Endometrium (tissue), 2 donors: ENCODE data around the gene ITGB2.
A peak's percentile ranks its signal among the peaks of the same experiment; 100 is the strongest.
"Not testable (repeated sequence)": the region's sequence is repeated elsewhere in the genome, so short reads cannot be mapped to it uniquely, and the experiment has no call there.

Experiments used
- FAIRE-seq: peaks from 2 replicates; lab custom pipeline; 2012; peaks lifted over from hg19 to GRCh38; lab: Jason Lieb, UNC
- donor health status: control.
- donor health status: control.

ITGB2 gene

DNA sequence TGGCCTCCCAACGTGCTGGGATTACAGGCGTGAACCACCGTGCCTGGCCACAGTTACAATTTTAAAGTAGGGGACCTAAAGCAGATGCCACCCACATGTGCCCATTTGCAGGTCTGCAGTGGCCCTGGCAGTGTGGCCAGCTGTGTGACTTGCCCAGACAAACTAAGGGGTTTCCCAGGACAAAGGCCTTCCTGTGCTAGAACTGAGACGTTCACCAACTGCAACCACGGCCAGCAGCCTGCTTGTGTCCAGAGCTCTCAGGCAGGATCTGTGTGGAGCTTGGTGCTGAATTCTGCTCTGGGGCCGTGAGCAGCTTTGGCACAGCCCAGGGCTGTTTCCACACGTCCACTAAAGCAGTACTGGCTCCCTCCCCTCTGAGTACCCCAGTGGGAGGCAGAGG lies 36.6 kb downstream of the ITGB2 start:
- no peak for FAIRE-seq

GRCh38 chr21:44883250-44883649 lies 37.4 kb downstream of the ITGB2 start:
- FAIRE-seq: no peak

GRCh38 chr21:44881198-44881872 lies 39.4 kb downstream of the ITGB2 start:
- FAIRE-seq: no peak

DNA sequence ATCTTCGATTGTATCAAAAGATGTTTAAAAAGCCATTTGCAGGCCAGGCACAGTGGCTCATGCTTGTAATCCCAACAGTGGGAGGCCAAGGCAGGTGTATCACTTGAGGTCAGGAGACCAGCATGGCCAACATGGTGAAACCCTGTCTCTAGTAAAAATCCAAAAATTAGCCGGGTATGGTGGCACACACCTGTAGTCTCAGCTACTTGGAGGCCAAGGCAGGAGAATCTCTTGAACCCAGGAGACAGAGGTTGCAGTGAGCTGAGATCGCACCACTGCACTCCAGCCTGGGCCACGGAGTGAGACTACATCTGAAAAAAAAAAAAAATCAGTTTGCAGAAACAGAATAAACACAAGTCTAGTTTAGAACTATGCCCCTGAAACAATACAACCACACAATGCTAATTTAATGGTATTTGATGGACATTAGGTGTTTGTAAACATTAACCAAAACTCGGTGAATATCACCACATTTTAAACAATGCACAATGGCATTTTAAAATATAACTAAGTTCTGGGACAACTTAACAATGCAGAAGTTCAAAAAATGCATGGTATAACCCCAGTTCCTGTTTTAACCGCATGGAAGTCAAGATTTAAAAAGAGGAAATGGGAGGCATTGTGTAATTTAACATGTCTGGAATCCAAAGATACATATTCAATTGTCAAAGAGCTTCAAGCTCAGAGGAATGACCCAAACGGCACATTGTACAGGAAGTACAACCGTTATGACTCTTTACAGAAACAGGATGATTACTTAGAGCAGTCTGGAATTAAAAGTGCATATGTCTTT lies 40.1 kb downstream of the ITGB2 start:
- no peak for FAIRE-seq

DNA sequence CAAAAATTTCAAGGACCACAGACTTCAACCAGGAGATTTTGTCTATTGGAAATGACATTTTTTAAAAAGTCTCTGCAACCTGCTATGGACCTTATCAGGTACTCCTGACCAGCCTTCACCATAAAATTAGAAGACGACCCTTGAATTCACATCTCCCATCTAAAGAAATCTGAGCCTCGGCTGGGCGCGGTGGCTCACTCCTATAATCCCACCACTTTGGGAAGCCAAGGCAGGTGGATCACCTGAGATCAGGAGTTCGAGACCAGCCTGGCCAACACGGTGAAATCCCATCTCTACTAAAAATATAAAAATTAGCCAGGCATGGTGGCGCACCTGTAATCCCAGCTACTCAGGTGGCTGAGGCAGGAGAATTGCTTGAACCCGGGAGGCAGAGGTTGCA lies 41.5 kb downstream of the ITGB2 start:
- FAIRE-seq: not testable (repeated sequence)

DNA sequence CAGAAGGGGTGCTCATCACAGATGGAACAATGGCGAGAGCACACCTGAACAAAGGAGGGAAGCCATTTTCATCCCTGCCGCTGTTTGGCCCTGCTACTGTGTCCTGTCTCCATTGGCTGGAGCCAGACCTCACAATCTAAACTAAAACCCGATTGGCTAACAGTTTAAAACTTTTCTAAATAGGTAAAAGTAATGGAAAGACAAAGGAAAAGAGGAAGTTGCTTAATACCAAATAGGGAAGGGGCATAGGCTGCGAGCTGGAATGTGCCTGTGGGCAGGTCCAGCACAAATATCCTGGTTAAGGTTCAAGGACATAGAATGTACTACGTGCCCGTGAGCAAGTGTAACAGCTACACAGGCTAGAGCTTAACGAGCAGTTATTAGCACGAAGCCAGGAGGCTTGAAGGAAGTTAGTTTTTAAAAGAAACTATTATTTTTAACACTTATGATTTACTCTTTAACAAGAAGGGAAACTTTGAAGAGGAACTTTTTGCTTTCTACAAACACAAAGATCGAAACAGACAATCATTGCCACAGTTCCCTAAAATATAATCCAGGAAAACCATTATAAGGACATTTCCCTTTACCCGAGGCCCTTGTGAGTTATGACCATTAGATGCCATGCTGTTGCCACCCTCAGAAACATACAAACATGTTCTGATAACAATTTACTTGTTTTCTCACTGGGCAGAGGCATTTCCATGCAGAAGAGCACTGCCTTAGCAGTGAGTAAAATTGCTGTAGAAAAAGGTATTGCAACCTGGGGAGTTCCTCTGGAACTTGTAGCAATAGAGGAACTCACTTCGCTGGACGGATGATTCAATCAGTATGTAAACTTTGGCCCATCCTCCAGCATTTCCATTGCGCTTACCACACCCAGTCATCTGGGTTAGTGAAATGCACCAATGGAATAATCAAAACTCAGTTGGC lies 42.4 kb downstream of the ITGB2 start:
- no peak for FAIRE-seq

GRCh38 chr21:44876849-44877575 lies 43.7 kb downstream of the ITGB2 start:
- no peak for FAIRE-seq

DNA sequence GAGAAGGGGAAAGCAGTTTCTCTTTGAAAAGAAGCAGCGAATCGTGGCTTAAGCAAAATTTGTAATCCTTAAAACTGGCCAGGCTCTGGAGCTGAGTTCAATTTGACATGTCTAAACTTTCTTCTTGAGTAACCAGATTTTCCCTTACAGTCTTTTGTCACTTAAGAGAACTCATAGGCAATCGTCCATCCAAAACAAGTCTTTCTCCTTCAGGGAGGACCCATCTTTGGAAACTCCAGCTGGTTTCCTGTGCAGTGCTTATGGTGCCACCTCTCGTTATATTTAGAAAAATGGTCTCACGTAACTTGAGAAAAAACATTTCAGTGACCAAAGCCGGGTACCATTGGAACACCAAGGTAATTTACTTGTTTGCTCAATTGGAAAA lies 45.4 kb downstream of the ITGB2 start:
- no peak for FAIRE-seq

DNA sequence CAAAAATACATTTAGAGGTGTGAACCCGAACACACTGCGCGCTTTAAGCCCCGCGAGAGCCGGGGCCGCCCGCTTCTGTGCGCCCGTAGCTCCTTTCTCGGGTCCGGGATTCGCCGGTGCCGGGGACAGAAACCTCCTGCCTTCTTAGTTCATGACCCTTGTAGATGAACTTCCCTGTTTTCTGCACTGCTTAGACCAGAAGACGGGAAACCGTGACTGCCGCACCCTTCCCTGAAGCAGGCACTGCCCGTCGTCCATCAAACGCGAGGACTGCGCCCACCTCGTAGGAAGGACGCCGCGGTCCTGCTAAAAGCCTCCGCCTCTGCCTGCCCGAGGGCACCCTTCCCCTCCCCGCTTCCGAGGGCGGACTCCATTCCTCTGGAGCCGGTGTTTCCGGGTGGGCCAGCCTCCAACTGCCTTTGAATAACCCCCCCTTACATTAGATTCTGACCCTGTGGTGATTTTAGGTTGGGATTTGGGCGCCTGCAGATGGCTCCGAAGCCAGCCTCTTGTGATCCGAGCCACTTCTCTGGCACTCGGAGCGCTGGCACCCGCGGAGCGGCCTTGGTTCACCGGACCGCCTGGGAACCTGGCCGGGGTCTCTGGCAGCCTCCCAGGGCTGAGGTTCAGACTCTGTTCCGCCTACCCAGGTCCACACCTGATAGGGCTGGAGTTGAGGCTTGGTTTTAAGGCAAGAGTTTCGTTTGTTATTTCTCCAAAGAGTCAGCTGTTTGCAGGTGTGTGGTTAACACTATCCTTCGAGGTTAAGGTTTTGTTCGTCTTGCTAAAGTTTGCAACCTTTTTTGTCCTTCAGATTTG lies 46.0 kb downstream of the ITGB2 start:
- no peak for FAIRE-seq

DNA sequence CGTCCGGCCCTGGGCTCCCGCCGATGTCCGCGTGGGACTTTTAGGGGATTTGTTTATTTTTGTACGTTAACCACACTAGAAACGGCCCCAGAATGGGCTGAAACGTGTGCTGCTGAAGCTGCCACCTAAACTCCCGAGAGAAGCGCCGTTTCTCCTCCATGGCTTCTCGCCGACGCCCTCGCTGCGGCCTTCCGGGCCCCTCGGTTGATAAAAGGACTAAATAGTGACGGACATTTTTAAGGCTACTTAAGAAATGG lies 46.5 kb downstream of the ITGB2 start:
- FAIRE-seq: no peak

GRCh38 chr21:44873356-44874239 lies 47.1 kb downstream of the ITGB2 start, which contains the start of gene PTTG1IP:
TSS of gene PTTG1IP (minus strand) at chr21:44873690. CDS start at chr21:44873616, 74 bp downstream.
- no peak for FAIRE-seq

DNA sequence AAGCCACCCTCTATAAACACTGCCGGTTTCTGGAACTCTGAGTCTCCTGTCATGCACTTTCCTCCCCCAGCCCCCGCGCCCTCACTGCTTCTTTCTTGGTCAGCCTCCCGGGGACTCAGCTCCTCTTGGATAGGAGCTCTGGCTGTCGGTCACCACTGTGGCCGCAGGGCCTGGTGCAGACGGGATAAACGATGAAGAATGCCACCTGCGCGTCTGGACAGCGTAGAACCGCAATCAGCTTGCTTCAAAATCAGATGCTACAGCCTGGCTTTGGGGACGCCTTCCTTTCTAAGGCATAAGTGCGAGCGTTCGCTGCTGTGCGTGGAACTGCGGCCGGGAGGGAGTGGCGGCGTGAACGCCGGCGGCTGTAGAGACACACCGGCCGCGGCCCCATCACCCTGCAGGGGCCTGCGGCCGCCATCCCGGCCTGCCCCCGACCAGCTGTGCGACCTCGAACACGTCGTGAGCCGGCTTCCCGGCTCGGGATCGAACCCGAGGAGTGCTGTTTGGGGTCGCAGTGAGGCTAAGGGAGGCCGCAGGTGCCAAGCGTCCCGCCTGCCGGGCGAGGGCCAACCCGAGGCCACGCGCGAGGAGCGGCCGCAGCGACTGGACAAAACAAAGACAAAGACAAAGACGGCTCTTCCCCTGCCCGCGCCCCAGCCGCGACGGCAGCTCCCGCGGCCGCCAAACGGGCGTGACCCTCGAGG lies 47.9 kb downstream of the ITGB2 start:
- FAIRE-seq: no peak

DNA sequence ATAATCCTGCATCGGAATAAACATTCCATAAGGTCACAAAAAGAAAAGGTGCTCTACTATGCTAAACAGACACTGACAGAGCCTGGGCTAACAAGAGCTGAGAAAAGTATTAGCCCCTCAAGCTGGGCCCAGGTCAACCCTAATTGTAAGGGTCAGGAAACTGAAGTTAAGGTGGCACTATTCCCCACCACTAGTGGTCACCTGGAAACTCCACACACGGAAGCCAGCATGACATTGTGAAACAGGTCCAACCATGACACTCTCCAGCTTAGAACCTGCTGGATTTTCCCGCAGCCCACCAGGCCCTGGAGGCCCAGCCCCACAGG lies 48.4 kb downstream of the ITGB2 start:
- no peak for FAIRE-seq

GRCh38 chr21:44871576-44872269 lies 49.0 kb downstream of the ITGB2 start:
- FAIRE-seq: no peak

DNA sequence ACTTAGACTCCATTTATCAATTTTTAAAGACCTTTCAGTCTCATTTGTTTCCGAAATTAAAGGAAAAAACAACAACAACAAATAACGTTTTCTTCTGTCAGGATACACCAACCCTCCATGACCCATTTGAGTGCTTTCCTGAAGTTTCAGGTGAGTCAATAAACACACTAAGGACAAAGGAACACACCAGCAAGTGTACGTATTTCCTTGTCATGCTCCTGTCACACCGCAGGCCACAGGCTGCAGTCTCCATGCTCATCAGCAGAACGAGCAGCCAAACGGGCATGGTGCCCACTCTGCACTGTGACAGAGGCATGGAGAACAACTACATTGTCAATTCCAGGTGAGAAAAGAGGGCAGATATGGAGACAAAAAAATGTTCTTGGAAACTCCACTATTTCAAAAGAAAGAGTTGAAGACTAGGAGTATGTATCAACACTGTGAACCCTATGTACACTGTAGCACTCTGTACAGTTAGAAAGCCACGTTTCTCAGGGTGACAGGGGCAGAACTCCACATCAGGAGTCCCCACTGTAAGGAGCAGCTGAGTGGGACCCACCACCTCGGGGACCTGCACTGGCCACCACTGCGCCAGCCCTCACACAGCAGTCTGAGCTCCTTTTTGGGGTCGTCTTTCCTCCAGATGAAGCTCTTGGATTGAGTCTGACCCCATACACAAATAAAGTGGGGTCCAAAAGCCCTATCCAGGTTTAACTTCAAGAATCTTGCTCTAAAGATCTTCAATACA lies 49.8 kb downstream of the ITGB2 start:
- FAIRE-seq: no peak

DNA sequence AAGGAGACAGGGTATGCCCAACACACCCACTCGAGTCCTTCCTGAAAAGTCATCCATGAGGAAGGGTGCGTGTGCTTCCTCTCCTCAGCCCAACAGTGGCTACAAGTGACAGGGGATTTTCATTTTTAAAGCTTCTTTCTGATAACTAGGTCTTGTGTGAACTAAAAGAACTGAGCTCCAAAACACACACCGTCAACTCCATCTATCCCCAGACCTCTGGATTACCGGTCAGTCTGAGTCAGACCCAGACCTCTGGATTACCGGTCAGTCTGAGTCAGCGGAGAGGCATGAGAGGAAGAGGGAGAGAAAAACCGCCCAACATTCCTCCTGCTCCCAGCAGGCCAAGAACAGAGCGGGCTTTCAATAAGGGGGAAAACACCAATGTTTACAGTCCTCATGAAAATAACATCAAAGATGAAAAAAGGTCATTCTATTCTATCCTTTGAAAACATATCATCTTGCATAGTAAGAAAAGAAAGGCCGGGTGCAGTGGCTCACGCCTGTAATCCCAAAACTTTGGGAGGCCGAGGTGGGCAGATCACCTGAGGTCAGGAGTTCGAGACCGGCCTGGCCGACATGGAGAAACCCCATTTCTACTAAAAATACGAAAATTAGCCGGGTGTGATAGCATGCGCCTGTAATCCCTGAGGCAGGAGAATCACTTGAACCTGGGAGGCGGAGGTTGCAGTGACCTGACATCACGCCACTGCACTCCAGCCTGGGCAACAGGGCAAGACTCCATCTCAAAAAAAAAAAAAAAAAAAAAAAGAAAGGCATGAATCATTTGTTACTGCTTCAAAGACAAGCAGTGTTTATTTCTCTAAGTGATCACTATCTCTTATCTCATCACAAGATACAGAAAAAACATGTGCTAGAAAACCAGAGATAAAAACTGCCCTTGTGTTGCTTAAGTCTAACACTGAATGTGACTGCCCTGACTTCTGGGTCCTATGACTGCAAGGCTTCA lies 50.6 kb downstream of the ITGB2 start:
- peak; percentile 8 for FAIRE-seq

DNA sequence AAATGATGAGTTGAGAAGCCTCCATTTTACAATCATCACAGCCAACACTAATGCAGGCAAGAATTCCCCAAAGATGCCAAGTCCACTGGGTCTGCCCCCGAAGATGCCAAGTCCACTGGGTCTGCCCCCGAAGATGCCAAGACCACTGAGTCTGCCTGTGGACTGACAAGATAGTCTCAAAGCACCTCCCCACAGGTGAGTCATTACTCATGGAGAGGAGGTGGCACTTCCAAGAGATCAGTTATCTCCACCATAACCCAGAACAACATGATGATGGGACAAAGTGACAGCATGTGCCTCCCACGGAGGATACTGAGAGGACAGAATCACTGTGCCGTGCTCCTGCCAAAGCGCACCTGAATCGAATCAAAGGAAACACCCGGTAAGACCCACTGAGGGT lies 52.0 kb downstream of the ITGB2 start:
- FAIRE-seq: no peak
